Activated T-helper 17 cell treated with anti-CD3 and anti-CD28 coated beads, Interleukin-2, amount 50 U/mL, for 72 hours (primary cell): Measurements from ENCODE around the gene NPM3. TPM values are rescaled to one million over a fixed set of nuclear protein-coding genes. Genes with fewer than 3 reads are reported as not detected.

ENCODE experiments used
- ATAC-seq: fragments of 150-1000 bp; cut with Tn5 transposase; replicated peaks from 2 replicates; pipeline ENCODE4 v1.10.0; 2021; ENCODE audit warnings: mild to moderate bottlenecking, moderate library complexity
- H3K27ac Mint-ChIP-seq: one replicate; pipeline ENCODE4 v1.8.0; 2022; ENCODE audit warnings: mixed read lengths
- H3K27me3 Mint-ChIP-seq: one replicate; pipeline ENCODE4 v1.8.0; 2022; ENCODE audit warnings: mixed read lengths
- H3K36me3 Mint-ChIP-seq: one replicate; pipeline ENCODE4 v1.8.0; 2022; ENCODE audit warnings: low read depth, mild to moderate bottlenecking, mixed read lengths
- H3K4me1 Mint-ChIP-seq: one replicate; pipeline ENCODE4 v1.8.0; 2022; ENCODE audit warnings: mixed read lengths
- H3K4me3 Mint-ChIP-seq: one replicate; pipeline ENCODE4 v1.8.0; 2022; ENCODE audit warnings: mild to moderate bottlenecking, mixed read lengths
- H3K9me3 Mint-ChIP-seq: one replicate; pipeline ENCODE4 v1.8.0; 2022; ENCODE audit warnings: mixed read lengths
- total RNA-seq, 2 donors: library from RNA; stranded (reverse); gene quantifications; one replicate each; pipeline ENCODE4 v1.2.3, GENCODE V29; 2022

Gene NPM3
- total RNA-seq, 2 donors from 2014 or later: 72.6 to 162 TPM

GRCh38 chr10:101773923-101774588 lies 9.2 kb downstream of the NPM3 start:
- peaks cover 26% of the 10 kb centered on the region for H3K36me3 Mint-ChIP-seq
- peaks cover 58% of the 10 kb centered on the region for H3K27me3 Mint-ChIP-seq
- H3K27ac Mint-ChIP-seq: no peak overlapping the region
- ATAC-seq: no peak
- peaks cover 10% of the 10 kb centered on the region for H3K4me1 Mint-ChIP-seq
- H3K4me3 Mint-ChIP-seq: peak overlapping the region; percentile 9
- H3K9me3 Mint-ChIP-seq: no peaks in the 10 kb centered on the region

DNA sequence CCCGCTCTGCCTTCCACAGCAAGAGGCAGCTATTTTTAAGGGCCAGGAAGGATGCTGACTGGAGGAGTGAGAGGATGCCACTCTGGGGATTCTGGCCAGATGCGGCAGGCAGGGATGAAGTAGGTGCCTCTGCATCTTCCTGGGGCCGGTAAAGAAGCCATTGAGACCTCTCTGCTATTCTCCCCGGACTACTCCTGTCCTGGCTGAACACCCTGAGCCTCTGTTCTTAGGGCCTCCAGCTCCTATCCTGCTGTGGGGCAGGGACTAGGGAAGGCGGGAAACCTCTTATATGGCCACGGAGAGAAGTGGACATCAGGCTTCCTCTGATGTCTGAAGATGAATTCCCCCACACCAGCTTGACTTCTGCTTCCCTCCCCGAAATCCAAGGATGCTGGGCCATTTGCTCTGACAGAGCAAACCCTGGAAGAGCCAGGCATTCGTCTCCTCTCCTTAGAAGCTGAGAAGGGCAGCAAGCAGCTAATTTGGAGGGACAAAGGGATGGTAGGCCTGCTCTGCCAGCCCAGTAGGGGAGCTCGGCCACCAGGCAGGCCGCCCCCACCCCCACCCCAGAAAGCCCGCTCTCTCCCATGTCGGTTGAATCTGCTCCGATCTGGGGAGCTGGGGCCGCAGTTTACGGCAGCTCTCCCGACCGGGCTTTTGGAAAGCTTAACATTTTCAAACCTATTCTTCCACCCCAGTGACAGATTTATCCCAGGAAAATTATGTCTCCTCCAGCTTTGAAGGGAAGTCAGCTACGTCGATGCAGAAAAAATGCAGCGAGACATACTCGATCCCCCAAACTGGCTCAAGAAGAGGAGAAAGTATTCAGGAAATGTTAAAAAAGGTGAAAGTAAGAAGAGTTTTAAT lies 10.1 kb downstream of the NPM3 start:
- Mint-ChIP-seq H3K4me1 (peaks cover 6% of the 10 kb centered on the region), H3K36me3 (peaks cover 21% of the 10 kb centered on the region), H3K27me3 (peaks cover 57% of the 10 kb centered on the region), H3K4me3 (no peak overlapping the region), H3K9me3 (no peaks in the 10 kb centered on the region), H3K27ac (no peak overlapping the region)
- no peak for ATAC-seq

DNA sequence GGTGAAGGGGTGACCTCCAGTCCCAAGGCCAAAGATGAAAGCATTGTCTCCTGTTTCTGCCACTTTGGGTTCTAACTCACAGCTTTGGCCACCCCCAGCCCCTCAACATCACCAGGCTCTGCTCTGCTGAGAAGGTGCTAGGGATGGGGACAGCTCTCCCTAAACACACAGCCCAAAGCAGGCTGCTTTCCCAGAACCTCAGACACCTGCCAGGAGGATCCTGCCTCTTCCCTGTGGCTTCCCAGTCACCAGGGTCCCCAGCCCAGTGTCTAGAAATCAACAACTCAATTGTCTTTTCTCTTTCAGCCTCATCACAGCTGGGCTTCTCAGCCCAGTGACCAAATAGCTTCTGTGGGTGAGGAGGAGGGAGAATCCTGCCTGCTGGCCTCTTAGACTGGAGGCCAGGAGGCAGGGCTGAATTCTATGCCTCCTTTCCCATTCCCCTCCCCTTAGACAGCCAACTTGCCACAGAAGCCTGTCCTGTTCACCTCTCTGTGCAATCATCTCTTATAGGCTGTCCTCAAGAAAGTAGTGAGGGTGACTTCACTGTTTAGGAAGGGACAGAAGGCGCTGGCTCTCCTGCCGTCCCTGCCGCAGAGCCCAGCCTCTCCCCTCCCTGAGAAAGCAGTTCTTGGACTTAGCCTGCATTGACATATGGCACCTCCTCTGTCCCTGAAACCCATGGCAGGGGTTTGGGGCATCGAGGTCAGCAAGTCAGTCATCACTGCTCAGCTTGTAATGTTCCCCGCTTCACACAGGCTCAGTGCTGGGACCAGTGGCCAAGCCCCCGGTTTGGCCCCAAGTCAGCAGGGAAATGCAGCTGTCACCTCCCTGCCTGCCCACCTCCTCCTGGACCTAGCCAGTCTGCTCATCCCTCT lies 11.0 kb downstream of the NPM3 start:
- H3K27me3 Mint-ChIP-seq: peaks cover 49% of the 10 kb centered on the region
- no peak overlapping the region for H3K27ac Mint-ChIP-seq
- peaks cover 6% of the 10 kb centered on the region for H3K4me1 Mint-ChIP-seq
- H3K9me3 Mint-ChIP-seq: no peaks in the 10 kb centered on the region
- H3K4me3 Mint-ChIP-seq: no peak overlapping the region
- H3K36me3 Mint-ChIP-seq: peaks cover 14% of the 10 kb centered on the region
- no peak for ATAC-seq

GRCh38 chr10:101771380-101771779 lies 11.9 kb downstream of the NPM3 start:
- H3K4me3 Mint-ChIP-seq: no peak overlapping the region
- peaks cover 6% of the 10 kb centered on the region for H3K4me1 Mint-ChIP-seq
- no peaks in the 10 kb centered on the region for H3K9me3 Mint-ChIP-seq
- H3K27ac Mint-ChIP-seq: no peak overlapping the region
- H3K36me3 Mint-ChIP-seq: peaks cover 7% of the 10 kb centered on the region
- no peak for ATAC-seq
- peaks cover 46% of the 10 kb centered on the region for H3K27me3 Mint-ChIP-seq

DNA sequence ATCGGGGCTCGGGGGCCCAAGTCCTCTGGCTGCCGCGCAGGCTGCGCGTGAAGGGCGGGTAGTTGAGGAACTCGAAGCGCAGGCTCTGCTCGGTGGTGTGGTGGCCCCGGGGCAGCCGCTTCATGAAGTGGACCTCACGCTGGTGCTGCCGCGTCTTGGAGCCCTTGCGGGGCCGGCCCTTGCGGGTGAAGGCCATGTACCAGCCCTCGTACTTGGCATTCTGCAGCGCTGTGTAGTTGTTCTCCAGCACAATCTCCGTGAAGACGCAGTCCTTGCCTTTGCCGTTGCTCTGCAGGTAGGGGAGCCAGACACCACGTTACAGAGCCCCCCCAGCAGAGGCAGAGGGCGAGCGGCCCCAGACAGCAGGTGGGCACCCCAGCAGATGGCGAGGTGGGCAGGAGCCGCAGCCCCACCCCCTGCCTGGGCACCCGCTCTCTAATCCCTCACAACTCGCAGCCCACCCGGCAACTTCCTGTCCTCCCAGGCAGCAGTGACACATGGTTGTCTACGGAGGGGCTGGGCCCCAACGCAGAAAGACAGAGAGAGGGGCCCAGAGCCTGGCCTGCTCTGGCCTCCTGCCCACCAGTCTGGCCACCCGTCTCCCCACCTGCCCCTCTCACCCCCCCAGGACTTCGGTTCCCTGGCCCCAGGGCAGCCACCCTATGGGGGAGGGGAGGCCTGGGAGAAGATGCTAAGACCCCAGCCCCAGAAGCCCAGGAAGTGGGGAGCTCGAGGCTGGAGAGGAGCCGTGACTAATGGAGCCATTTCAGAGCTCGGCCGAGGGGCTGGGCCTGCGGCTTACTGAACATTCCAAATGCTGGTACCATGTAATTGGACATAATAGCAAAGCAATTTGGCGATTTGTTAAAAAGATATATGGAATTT lies 12.7 kb downstream of the NPM3 start:
- Mint-ChIP-seq H3K9me3 (no peaks in the 10 kb centered on the region), H3K4me1 (peaks cover 6% of the 10 kb centered on the region), H3K4me3 (no peak overlapping the region)

DNA sequence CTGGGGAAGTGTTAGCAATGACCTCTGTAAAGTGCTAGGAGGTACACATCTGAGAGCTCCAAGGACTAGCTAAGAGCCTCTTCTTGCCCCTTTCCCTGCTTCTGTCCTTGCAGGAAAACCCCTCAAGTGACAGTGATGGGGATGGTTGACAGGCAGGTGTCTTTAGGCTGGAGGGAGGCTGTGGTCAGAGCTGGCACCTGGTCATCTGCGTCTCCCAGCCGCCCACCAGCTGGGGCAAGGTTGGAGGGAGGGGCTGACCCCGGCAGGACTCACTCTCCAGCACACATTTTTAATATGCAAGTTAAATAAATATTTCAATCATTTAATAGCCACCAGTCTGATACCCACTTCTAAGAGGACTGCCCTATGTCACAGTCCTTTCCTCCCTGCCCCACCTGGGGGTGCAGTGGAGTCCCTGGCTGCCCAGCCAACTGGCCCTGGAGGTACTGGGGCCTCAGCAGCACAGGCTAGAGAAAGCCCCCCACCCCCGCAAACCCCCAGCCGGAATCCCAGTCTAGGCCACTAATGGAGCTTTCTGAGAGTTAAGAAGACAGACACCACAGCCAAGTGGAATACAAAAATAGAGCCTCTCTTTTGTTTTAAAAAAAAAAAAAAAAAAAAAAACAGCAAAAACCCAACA lies 13.6 kb downstream of the NPM3 start:
- Mint-ChIP-seq H3K4me3 (no peak overlapping the region), H3K27me3 (peaks cover 52% of the 10 kb centered on the region), H3K36me3 (peaks cover 3% of the 10 kb centered on the region), H3K27ac (no peak overlapping the region), H3K4me1 (peaks cover 6% of the 10 kb centered on the region), H3K9me3 (no peaks in the 10 kb centered on the region)
- no peak for ATAC-seq

More for the DNA sequence above, 12.7 kb downstream of the NPM3 start:
- Mint-ChIP-seq H3K36me3 (peaks cover 7% of the 10 kb centered on the region), H3K27ac (no peak overlapping the region), H3K27me3 (peaks cover 51% of the 10 kb centered on the region)
- ATAC-seq: no peak

GRCh38 chr10:101768791-101769170 lies 14.5 kb downstream of the NPM3 start:
- no peak for ATAC-seq
- H3K36me3 Mint-ChIP-seq: no peaks in the 10 kb centered on the region
- H3K27me3 Mint-ChIP-seq: peaks cover 44% of the 10 kb centered on the region
- H3K27ac Mint-ChIP-seq: no peak overlapping the region
- peaks cover under 1% of the 10 kb centered on the region for H3K4me1 Mint-ChIP-seq
- H3K9me3 Mint-ChIP-seq: no peaks in the 10 kb centered on the region
- H3K4me3 Mint-ChIP-seq: no peak overlapping the region

DNA sequence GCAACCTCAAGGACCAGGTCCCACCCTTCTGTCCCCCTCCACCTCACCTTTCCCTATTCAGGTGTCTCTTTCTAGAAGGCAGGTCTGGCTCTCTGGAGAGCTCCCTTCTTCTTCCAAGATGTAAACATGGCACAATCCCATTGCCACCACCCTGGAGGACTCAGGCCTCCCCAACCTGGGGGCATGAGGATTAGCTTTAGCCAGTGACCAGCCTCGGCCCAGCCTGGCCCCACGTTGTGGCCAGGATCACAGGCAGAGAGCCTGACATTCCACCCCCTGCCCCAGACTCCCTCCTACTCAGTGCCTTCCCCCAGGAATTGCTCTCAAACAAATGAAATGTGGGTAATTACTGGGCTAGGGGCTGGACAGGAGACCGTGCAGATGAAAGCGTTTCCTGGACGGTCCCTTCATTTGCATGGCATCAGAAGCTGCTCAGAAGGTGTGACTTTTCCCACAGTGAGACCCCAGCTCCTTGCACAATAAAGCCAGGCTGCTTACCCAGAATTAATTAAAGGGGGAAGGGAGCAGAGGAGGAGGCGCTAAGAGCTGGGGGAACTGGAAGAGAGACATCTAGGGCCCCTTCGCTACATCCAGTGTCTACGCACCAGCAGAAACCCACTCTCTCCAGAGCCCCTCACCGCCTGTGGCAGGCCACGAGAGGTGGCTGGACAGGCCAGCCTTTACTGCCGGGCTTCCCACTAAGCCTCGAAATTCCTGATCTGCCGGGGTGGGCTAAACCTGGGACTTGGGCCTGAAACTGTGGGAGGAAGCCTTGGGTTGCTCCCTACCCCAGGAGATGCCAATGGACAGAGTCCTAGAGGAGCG lies 15.1 kb downstream of the NPM3 start:
- H3K4me3 Mint-ChIP-seq: no peak overlapping the region
- no peak overlapping the region for H3K27ac Mint-ChIP-seq
- H3K27me3 Mint-ChIP-seq: peaks cover 40% of the 10 kb centered on the region
- no peaks in the 10 kb centered on the region for H3K4me1 Mint-ChIP-seq
- H3K36me3 Mint-ChIP-seq: no peaks in the 10 kb centered on the region
- no peak for ATAC-seq
- no peaks in the 10 kb centered on the region for H3K9me3 Mint-ChIP-seq

GRCh38 chr10:101767600-101767945 lies 15.7 kb downstream of the NPM3 start:
- H3K4me3 Mint-ChIP-seq: no peak overlapping the region
- no peak overlapping the region for H3K27ac Mint-ChIP-seq
- no peaks in the 10 kb centered on the region for H3K36me3 Mint-ChIP-seq
- ATAC-seq: no peak
- H3K27me3 Mint-ChIP-seq: peaks cover 33% of the 10 kb centered on the region
- H3K4me1 Mint-ChIP-seq: no peaks in the 10 kb centered on the region
- H3K9me3 Mint-ChIP-seq: no peaks in the 10 kb centered on the region

DNA sequence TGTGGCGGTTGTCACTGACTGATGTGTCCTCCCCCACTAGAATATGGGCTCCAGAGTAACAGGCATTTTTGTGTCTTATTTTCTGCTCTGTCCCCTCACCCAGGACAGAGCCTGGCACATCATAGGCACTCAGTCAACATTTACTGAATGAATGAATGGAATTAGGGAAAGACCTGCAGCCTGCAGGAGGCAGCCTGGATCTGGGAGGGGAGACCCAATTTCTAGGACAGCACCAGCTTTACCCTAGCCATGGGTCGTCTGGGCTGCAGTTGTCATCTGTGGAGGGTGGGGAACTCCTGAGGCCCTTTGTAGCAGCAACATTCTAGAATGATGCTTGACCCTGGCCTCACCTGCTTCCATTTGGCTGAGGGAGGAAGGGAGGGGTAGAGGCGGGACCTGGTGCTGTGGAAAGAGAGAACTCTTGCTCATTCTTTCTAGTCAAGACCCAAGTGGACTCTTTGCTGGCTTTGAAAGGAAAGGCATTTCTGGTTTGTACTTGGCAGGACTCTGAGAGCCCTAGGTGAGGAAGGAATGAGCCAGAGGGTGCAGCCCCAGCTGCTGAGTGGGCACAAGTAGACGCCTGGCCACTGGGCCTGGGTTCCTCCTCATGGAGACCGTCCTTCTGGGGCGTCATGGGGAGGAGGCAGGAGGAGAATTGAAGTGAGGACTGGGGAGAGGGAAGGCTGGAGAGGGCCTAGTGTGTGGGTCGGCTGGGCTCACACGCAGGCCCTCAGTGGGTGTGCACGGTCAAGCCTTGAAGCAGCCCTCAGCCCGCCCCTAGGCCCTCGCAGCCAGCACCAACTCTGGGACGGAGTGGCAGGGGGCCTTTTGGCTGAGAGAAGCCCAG lies 16.3 kb downstream of the NPM3 start:
- Mint-ChIP-seq H3K36me3 (no peaks in the 10 kb centered on the region), H3K4me1 (no peaks in the 10 kb centered on the region), H3K9me3 (no peaks in the 10 kb centered on the region), H3K27ac (no peak overlapping the region), H3K4me3 (no peak overlapping the region), H3K27me3 (peaks cover 29% of the 10 kb centered on the region)
- no peak for ATAC-seq

GRCh38 chr10:101766306-101766705 lies 16.9 kb downstream of the NPM3 start:
- Mint-ChIP-seq H3K4me3 (no peak overlapping the region), H3K4me1 (no peaks in the 10 kb centered on the region), H3K27me3 (peaks cover 27% of the 10 kb centered on the region), H3K27ac (no peak overlapping the region), H3K9me3 (no peaks in the 10 kb centered on the region), H3K36me3 (no peaks in the 10 kb centered on the region)
- no peak for ATAC-seq

DNA sequence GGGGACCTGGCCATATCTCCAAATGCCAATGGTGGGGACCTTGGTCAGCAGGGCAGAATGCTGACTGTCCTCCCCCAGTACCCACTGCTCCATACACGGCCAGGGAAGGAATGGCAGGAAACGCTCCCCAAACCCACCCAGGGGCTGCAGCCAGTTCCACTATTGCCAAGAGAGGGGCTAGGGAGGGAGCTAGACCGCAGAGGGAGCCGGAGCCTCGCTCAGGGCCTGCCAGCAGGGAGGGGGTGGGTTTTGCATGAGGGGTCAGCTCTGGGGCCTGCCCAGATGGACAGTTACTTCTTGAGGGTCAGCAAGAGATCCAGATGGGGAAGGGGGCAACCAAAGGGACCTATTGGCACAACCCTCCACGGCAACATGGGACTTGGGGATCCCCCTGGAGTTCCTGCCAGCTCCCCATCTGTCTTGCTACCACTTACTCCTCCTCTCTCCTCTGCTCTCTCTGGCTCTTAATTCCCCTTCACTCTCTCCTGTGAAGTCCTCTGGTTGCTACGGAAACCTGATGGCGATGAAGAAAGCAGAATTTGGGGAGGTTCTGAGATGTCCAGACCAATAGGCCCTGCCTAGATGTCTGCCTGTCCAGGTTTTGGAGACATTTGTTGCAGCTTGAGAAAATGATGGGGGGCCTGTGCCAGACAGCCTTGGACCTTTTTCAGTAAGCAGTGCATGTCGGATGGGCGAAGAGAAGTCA lies 20.0 kb downstream of the NPM3 start:
- Mint-ChIP-seq H3K4me3 (no peak overlapping the region), H3K4me1 (no peaks in the 10 kb centered on the region), H3K36me3 (no peaks in the 10 kb centered on the region), H3K9me3 (no peaks in the 10 kb centered on the region), H3K27me3 (peaks cover 22% of the 10 kb centered on the region), H3K27ac (no peak overlapping the region)
- ATAC-seq: no peak
